Subcutaneous preadipocyte (primary cell): ENCODE results near the gene WDR83. TPM values are rescaled to one million over a fixed set of nuclear protein-coding genes. Genes with fewer than 3 reads are reported as not detected.

Experiments used
- small RNA-seq: library from RNA; depleted of rRNA; stranded (forward); fragments of <200 nt; gene quantifications from one replicate; pipeline ENCODE3, GENCODE V24; 2012
- total RNA-seq: library from RNA; depleted of rRNA; stranded (reverse); fragments of >200 nt; gene quantifications from 2 replicates; pipeline ENCODE4 v1.2.3, GENCODE V29; 2012

The WDR83 gene
- total RNA-seq: 5.9 and 6.3 TPM in 2 replicates

GRCh38 chr19:12666265-12667048, at the start of gene WDR83, which contains the start of gene MAN2B1:
TSS of gene WDR83 (plus strand) at chr19:12666807. CDS start at chr19:12669791, 2,984 bp downstream.
TSS of gene MAN2B1 (minus strand) at chr19:12666742. CDS start at chr19:12666701, 41 bp downstream.

GRCh38 chr19:12681074-12681987, 14.7 kb downstream of the WDR83 start, which contains the start of gene DHPS:
TSS of gene DHPS (minus strand) at chr19:12681880. CDS start at chr19:12681766, 114 bp downstream.

GRCh38 chr19:12687496-12688196, 21.0 kb downstream of the WDR83 start, which contains the start of gene GNG14:
TSS of gene GNG14 (plus strand) at chr19:12687998. CDS start at chr19:12688049, 51 bp downstream.

GRCh38 chr19:12696366-12697335, 30.0 kb downstream of the WDR83 start, which contains the start of gene FBXW9:
TSS of gene FBXW9 (minus strand) at chr19:12696631. CDS start at chr19:12696581, 50 bp downstream.

GRCh38 chr19:12723641-12724426, 57.2 kb downstream of the WDR83 start, which contains the start of gene TNPO2:
TSS of gene TNPO2 (minus strand) at chr19:12723932. CDS start at chr19:12720977, 2,955 bp downstream.

Small RNAs within 50 kb of the gene (small RNA-seq; reads per million reads assigned to genes)
- gene SNORD41: 22.7 reads per million, percentile 97 among the genes with 10 or more reads in this experiment

Other genes with a start within 250 kb of the WDR83 start
- 1.5 and 1.8 TPM in 2 replicates for gene ZNF443, start 225.8 kb upstream of the WDR83 start, total RNA-seq
- 1.4 and 1.8 TPM in 2 replicates for gene ZNF709, start 182.0 kb upstream of the WDR83 start, total RNA-seq
- 3.3 and 4.0 TPM in 2 replicates for gene ZNF564, start 115.3 kb upstream of the WDR83 start, total RNA-seq
- gene ZNF490, start 56.0 kb upstream of the WDR83 start, total RNA-seq: 6.1 and 7.3 TPM in 2 replicates
- 10.3 and 12.7 TPM in 2 replicates for gene ZNF791, start 55.9 kb upstream of the WDR83 start, total RNA-seq
- 27.4 and 41.2 TPM in 2 replicates for gene MAN2B1, start 65 bp upstream of the WDR83 start, total RNA-seq
- 59.2 and 60.0 TPM in 2 replicates for gene DHPS, start 15.1 kb downstream of the WDR83 start, total RNA-seq
- not detected in 2 replicates for gene GNG14, start 21.2 kb downstream of the WDR83 start, total RNA-seq
- 18.2 and 23.5 TPM in 2 replicates for gene FBXW9, start 29.8 kb downstream of the WDR83 start, total RNA-seq
- gene TNPO2, start 57.1 kb downstream of the WDR83 start, total RNA-seq: 43.0 and 54.0 TPM in 2 replicates
- 131 and 163 TPM in 2 replicates for gene TRIR, start 67.9 kb downstream of the WDR83 start, total RNA-seq
- 92.7 and 97.0 TPM in 2 replicates for gene GET3, start 70.7 kb downstream of the WDR83 start, total RNA-seq
- not detected in 2 replicates for gene BEST2, start 85.0 kb downstream of the WDR83 start, total RNA-seq
- 6.8 and 7.7 TPM in 2 replicates for gene HOOK2, start 108.7 kb downstream of the WDR83 start, total RNA-seq
- gene JUNB, start 124.7 kb downstream of the WDR83 start, total RNA-seq: 53.4 and 101 TPM in 2 replicates
- gene PRDX2, start 135.0 kb downstream of the WDR83 start, total RNA-seq: 91.5 and 105 TPM in 2 replicates
- not detected in 2 replicates for gene THSD8, start 135.3 kb downstream of the WDR83 start, total RNA-seq
- 33.6 and 41.9 TPM in 2 replicates for gene RNASEH2A, start 139.8 kb downstream of the WDR83 start, total RNA-seq
- not detected in 2 replicates for gene RTBDN, start 167.8 kb downstream of the WDR83 start, total RNA-seq
- 0.20 TPM in 1 of 2 replicates, not detected in the other for gene MAST1, start 171.7 kb downstream of the WDR83 start, total RNA-seq
- 13.5 and 14.0 TPM in 2 replicates for gene DNASE2, start 214.6 kb downstream of the WDR83 start, total RNA-seq
- 0.37 TPM in 1 of 2 replicates, not detected in the other for gene KLF1, start 220.4 kb downstream of the WDR83 start, total RNA-seq
- gene GCDH, start 224.4 kb downstream of the WDR83 start, total RNA-seq: 28.7 and 37.8 TPM in 2 replicates